Heart left ventricle (tissue), 16 donors: Measurements from ENCODE around the gene PRKAR1B. TPM values are rescaled to one million over a fixed set of nuclear protein-coding genes. Genes with fewer than 3 reads are reported as not detected.

Experiments used
- ATAC-seq, 4 donors: fragments of 200-7000 bp; cut with Tn5 transposase; one replicate each; pipeline ENCODE4 v1.9.1; 2020 to 2022; ENCODE audit warnings: moderate library complexity in 4 of 4, mild to moderate bottlenecking in 3 of 4, moderate number of reproducible peaks in 1 of 4
- DNase-seq, 5 donors: peaks; one replicate each; pipeline ENCODE4 v3.0.0-alpha.2; 2020
- H3K27ac ChIP-seq, 12 donors: fragments of 200-600 bp; sonication (generic) in 4 of 12; one replicate each; pipeline versions ENCODE4 v1.5.0 to v1.8.0; 2016 to 2022; ENCODE audit warnings: mild to moderate bottlenecking in 2 of 12
- H3K27me3 ChIP-seq, 9 donors: fragments of 200-600 bp; sonication (generic) in 2 of 9; one replicate each; pipeline versions ENCODE4 v1.5.1 to v1.8.0; 2016 to 2022; ENCODE audit warnings: mild to moderate bottlenecking in 3 of 9
- H3K36me3 ChIP-seq, 9 donors: fragments of 200-600 bp; sonication (generic) in 2 of 9; one replicate each; pipeline versions ENCODE4 v1.5.0 to v1.8.0; 2018 to 2022; ENCODE audit warnings: mild to moderate bottlenecking in 2 of 9
- H3K4me1 ChIP-seq, 12 donors: fragments of 200-600 bp; sonication (generic) in 4 of 12; one replicate each; pipeline versions ENCODE4 v1.5.0 to v1.8.0; 2016 to 2022; ENCODE audit warnings: mild to moderate bottlenecking in 3 of 12
- H3K4me3 ChIP-seq, 12 donors: fragments of 200-600 bp; sonication (generic) in 4 of 12; one replicate each; pipeline versions ENCODE4 v1.5.0 to v1.8.0; 2017 to 2022; ENCODE audit warnings: mild to moderate bottlenecking in 9 of 12, moderate library complexity in 4 of 12
- H3K9me3 ChIP-seq, 12 donors: fragments of 200-600 bp; sonication (generic) in 4 of 12; one replicate each; pipeline versions ENCODE4 v1.5.0 to v1.8.0; 2016 to 2022; ENCODE audit warnings: mild to moderate bottlenecking in 1 of 12
- POLR2A ChIP-seq, 2 donors: fragments of 450-650 bp; IDR thresholded peaks; one replicate each; pipeline ENCODE4 v1.6.1; 2017; ENCODE audit warnings: antibody characterized with exemption in 2 of 2, mild to moderate bottlenecking in 2 of 2, moderate library complexity in 2 of 2
- WGBS, 4 donors: extraction: QIAGEN DNeasy Blood & Tissue Kit in 2 of 4; methylation state at CpG; one replicate each; pipeline versions ENCODE4 v1.1.5 to v1.1.7; 2013 to 2018; 5-methylcytosine and 5-hydroxymethylcytosine counted together
- intact Hi-C, 10 donors: fragments of 100-400 bp; cut with DNase I; formaldehyde crosslinking; loops; one replicate each; pipeline versions ENCODE4 v1.11.1 to v1.14.2; 2022
- polyA plus RNA-seq, 2 donors: library from polyadenylated mRNA; stranded (reverse); fragments of 200-250 nt; gene quantifications; one replicate each; pipeline ENCODE4 v1.2.3, GENCODE V29; 2013
- total RNA-seq, 9 donors: library from RNA; depleted of rRNA in 2 of 9; stranded (reverse); fragments of >200 nt in 2 of 9; fragmentation: NEBNext Ultra II Directional in 3 of 9; extraction: Animal tissue kit (Norgen Biotek cat#: 25700) in 3 of 9; gene quantifications; one replicate each; pipeline versions ENCODE4 v1.1.0 to v1.2.4, GENCODE V29; 2016 to 2023
- TF ChIP-seq, protein P1 (sequence below), 12 donors: fragments of 200-600 bp; sonication (generic) in 4 of 12; IDR thresholded peaks; one replicate each; pipeline versions ENCODE4 v1.5.0 to v1.8.0; 2018 to 2022; ENCODE audit warnings: antibody characterized with exemption in 12 of 12, mild to moderate bottlenecking in 5 of 12
- donor health status: ischemic (EF 13 %, LVEDD 7.1; RV severe dilation, severe dysfunction).
- donor health status: healthy with polysubstance abuse.
- donor health status: DM: no; HTN: yes; CAD: no.
- donor health status: DM: no; HTN: no; CAD: no.
- donor health status: ischemic (EF 25% LVEDD 6.9; RV normal size, moderate dysfunction).
- donor health status: ischemic (EF 25% LVEDD 5.7; RV mildly dilated, moderate dysfunction).
- donor health status: healthy.
- donor health status: DM: yes; HTN: yes; CAD: no.
- donor health status: ischemic (EF 35%, LVEDD 5.7; RV mildly dilated, moderate dysfunction).
- donor health status: nonischemic (EF 11% LVEDD 7.7; RV severe dilation, severe dysfunction).
- donor health status: DM: yes; HTN: yes; CAD: no.
- donor health status: PGD.
- donor health status: ischemic (EF 29% LVEDD 5.4; RV normal size, mild dysfunction).
- donor health status: nonischemic (EF 23%, LVEDD 6.1; RV moderate dilation, normal function).

The PRKAR1B gene
- total and polyA plus RNA-seq, 11 donors = 4.1 to 22.2 (median 17.9) TPM

DNA sequence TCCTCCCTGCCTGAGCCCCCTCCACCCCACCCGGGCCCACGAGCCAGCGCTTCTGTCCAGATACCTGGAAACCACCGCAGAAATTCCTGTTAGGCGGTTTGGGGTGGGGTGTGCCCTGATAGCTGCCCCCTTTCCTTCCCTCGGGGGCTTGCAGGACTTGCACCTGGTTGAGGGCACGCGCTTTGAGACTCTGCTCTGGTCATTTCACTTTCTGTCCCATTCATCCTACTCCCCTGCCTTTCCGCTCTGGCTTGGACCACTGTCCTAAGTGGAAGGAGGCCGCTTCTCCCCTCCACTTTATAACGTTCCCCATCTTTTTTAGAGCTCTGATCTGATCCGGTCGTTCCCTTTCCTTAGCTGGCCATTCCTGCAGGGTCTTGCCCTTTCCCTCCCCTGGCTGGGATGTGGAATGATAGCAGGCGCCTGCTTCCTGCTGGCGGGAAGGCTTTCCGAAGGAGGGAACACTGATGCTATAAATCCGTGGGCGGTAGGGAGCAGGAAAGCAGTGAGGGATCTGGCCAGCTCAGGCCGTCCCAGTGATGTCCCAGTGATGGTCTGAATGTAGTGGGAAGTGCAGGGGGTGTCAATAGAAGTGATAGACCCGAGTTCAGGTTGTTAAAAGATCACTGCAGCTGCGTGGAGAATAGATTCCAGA lies 852 bp upstream of the PRKAR1B start:
- Histone ChIP-seq H3K4me1 (peaks cover 3 to 49% (median 32%) of the 10 kb centered on the region in 12 donors), H3K9me3 (no peaks in the 10 kb centered on the region), H3K36me3 (peaks cover 0 to 23% (median 7%) of the 10 kb centered on the region in 9 donors), H3K27me3 (no peaks in the 10 kb centered on the region), H3K4me3 (peak overlapping the region in 11 of 12 donors; percentile 7 to 98 (median 77)), H3K27ac (peak overlapping the region in 2 of 12 donors; percentile 9 to 83)
- intact Hi-C loops = loop anchor here in 5 of 10 donors (5.0 to 10.0 kb wide), 6 partner anchors 61 to 211 kb away; partner anchors contain the start of gene PDGFA (in 1 of the 5)
- ATAC-seq (no peak), DNase-seq (no peak)
- 18 to 30% (median 23%) methylated on average over 17 to 21 of the region's 21 CpGs for WGBS, 4 donors
- no peak for TF ChIP-seq POLR2A (IDR thresholded peaks at IDR 0.05)
- TF ChIP-seq, protein P1, sequence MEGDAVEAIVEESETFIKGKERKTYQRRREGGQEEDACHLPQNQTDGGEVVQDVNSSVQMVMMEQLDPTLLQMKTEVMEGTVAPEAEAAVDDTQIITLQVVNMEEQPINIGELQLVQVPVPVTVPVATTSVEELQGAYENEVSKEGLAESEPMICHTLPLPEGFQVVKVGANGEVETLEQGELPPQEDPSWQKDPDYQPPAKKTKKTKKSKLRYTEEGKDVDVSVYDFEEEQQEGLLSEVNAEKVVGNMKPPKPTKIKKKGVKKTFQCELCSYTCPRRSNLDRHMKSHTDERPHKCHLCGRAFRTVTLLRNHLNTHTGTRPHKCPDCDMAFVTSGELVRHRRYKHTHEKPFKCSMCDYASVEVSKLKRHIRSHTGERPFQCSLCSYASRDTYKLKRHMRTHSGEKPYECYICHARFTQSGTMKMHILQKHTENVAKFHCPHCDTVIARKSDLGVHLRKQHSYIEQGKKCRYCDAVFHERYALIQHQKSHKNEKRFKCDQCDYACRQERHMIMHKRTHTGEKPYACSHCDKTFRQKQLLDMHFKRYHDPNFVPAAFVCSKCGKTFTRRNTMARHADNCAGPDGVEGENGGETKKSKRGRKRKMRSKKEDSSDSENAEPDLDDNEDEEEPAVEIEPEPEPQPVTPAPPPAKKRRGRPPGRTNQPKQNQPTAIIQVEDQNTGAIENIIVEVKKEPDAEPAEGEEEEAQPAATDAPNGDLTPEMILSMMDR (IDR thresholded peaks at IDR 0.05) = no peak

- Histone ChIP-seq H3K27me3 (no peaks in the 10 kb centered on the region), H3K4me3 (peak overlapping the region; percentile 49 to 98 (median 78)), H3K9me3 (peaks cover 0 to 1% (median 0%) of the 10 kb centered on the region in 12 donors), H3K4me1 (peaks cover 3 to 38% (median 23%) of the 10 kb centered on the region in 12 donors), H3K27ac (peak overlapping the region in 11 of 12 donors; percentile 50 to 83 (median 77)), H3K36me3 (peaks cover 0 to 18% (median 6%) of the 10 kb centered on the region in 9 donors)
- no peak for DNase-seq
- TF ChIP-seq POLR2A (IDR thresholded peaks at IDR 0.05) = no peak
- TF ChIP-seq, protein P1 (IDR thresholded peaks at IDR 0.05) = no peak
- ATAC-seq = peak in 1 of 4 donors; percentile 1
- WGBS, 4 donors = 0 to 3% (median 0%) methylated on average over 6 to 39 of the region's 39 CpGs
- intact Hi-C loops = loop anchor here in 5 of 10 donors (5.0 to 10.0 kb wide), 6 partner anchors 59 to 209 kb away; partner anchors contain the start of gene PDGFA (in 1 of the 5)
These were observed 302 bp downstream of the PRKAR1B start for GRCh38 chr7:726854-727103.

DNA sequence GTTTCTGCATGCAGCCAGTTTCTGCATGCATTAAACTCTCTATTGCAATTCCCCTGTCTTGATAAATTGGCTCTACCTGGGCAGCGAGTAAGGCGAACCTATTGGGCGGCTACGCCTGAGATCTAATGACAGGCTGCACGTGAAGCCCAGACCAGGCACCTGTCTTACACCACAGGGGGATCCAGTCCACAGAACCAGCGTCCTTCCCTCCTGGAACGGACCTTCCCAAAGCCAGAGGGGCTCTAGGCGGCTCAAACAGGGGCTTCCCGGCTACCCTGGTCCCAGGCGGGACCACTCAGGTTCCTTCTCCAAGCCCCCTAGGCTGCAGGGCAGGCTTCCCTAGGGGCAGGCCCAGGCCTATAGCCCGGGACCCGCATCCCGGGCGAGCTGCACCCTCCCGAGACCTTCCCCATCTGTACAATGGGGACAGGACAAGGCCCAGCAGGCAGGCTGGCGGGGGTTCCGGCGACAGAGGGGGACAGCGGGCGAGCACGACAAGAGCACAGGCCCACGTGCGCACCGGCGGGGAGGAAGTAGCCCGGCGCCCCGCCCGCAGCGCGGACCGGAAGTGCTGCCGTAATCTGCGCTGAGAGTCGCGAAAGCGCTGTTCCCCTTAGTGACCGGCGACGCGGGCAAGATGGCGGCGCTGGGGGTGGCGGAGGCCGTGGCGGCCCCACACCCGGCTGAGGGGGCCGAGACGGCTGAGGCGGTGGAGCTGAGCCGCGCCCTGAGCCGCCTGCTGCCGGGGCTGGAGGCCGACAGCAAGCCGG lies 812 bp downstream of the PRKAR1B start, which contains the start of gene DNAAF5:
TSS of gene DNAAF5 (plus strand) at position 616 of the 770 bp plus-strand sequence. CDS start at position 638, 22 bp downstream.
- WGBS, 4 donors = 8 to 31% (median 14%) methylated on average over 12 to 56 of the region's 56 CpGs

More for the DNA sequence above, 812 bp downstream of the PRKAR1B start, which contains the start of gene DNAAF5:
- intact Hi-C loops = loop anchor here in 5 of 10 donors (5.0 to 10.0 kb wide), 6 partner anchors 59 to 209 kb away; partner anchors contain the start of gene PDGFA (in 1 of the 5)
- no peaks in the 10 kb centered on the region for H3K27me3 ChIP-seq
- H3K27ac ChIP-seq = peak within 1 kb of the TSS in 11 of 12 donors; percentile 50 to 83 (median 78)
- peak within 1 kb of the TSS; percentile 49 to 98 (median 78) for H3K4me3 ChIP-seq
- H3K36me3 ChIP-seq = peaks cover 0 to 16% (median 6%) of the 10 kb centered on the region in 9 donors
- H3K4me1 ChIP-seq = peaks cover under 1 to 33% (median 21%) of the 10 kb centered on the region in 12 donors
- H3K9me3 ChIP-seq = peaks cover 0 to 7% (median 0%) of the 10 kb centered on the region in 12 donors
- TF ChIP-seq, protein P1 (IDR thresholded peaks at IDR 0.05) = peak in 1 of 12 donors; percentile 9
- TF ChIP-seq POLR2A (IDR thresholded peaks at IDR 0.05) = peak in 1 of 2 donors; percentile 52
- peak; percentile 87 to 92 (median 89) for DNase-seq
- peak; percentile 62 to 92 (median 88) for ATAC-seq
